Endothelial cell (in vitro differentiated cells): Measurements from ENCODE around the gene PTH2. TPM values are rescaled to one million over a fixed set of nuclear protein-coding genes. Genes with fewer than 3 reads are reported as not detected.

Source experiments
- DNase-seq: peaks from one replicate; pipeline ENCODE4 v3.0.0; 2021; ENCODE audit warnings: low spot score
- H3K27ac Mint-ChIP-seq: one replicate; pipeline ENCODE4 v1.8.0; 2021; ENCODE audit warnings: mixed read lengths, inconsistent platforms; ENCODE audit not compliant: unreplicated experiment
- H3K27me3 Mint-ChIP-seq: one replicate; pipeline ENCODE4 v1.8.0; 2021; ENCODE audit warnings: mild to moderate bottlenecking, moderate library complexity, mixed read lengths, inconsistent platforms; ENCODE audit not compliant: unreplicated experiment
- H3K36me3 Mint-ChIP-seq: one replicate; pipeline ENCODE4 v1.8.0; 2021; ENCODE audit warnings: mild to moderate bottlenecking, low read depth, mixed read lengths, inconsistent platforms; ENCODE audit not compliant: unreplicated experiment
- H3K4me1 Mint-ChIP-seq: one replicate; pipeline ENCODE4 v1.8.0; 2021; ENCODE audit warnings: mild to moderate bottlenecking, mixed read lengths, inconsistent platforms; ENCODE audit not compliant: unreplicated experiment
- H3K4me3 Mint-ChIP-seq: one replicate; pipeline ENCODE4 v1.8.0; 2021; ENCODE audit warnings: mild to moderate bottlenecking, mixed read lengths, inconsistent platforms; ENCODE audit not compliant: unreplicated experiment
- H3K9me3 Mint-ChIP-seq: one replicate; pipeline ENCODE4 v1.8.0; 2021; ENCODE audit warnings: mixed read lengths, inconsistent platforms; ENCODE audit not compliant: unreplicated experiment
- total RNA-seq: library from RNA; stranded (reverse); fragmentation: NEBNext Ultra II Directional; extraction: Animal tissue kit (Norgen Biotek cat#: 25700); gene quantifications from one replicate; pipeline ENCODE4 v1.2.1, GENCODE V29; 2021; ENCODE audit not compliant: unreplicated experiment
- TF ChIP-seq, protein P1 (sequence below): fragments of 200-600 bp; sonication (generic); IDR thresholded peaks from one replicate; pipeline ENCODE4 v1.5.0; 2021; ENCODE audit warnings: antibody characterized with exemption; ENCODE audit not compliant: unreplicated experiment

PTH2 gene
- total RNA-seq, 1 donor from 2014 or later = not detected

- Mint-ChIP-seq H3K36me3 (peaks cover 8% of the 10 kb centered on the region), H3K27me3 (peaks cover 56% of the 10 kb centered on the region), H3K27ac (peak overlapping the region; percentile 74), H3K4me3 (no peak overlapping the region), H3K4me1 (peaks cover under 1% of the 10 kb centered on the region), H3K9me3 (no peaks in the 10 kb centered on the region)
- TF ChIP-seq, protein P1, sequence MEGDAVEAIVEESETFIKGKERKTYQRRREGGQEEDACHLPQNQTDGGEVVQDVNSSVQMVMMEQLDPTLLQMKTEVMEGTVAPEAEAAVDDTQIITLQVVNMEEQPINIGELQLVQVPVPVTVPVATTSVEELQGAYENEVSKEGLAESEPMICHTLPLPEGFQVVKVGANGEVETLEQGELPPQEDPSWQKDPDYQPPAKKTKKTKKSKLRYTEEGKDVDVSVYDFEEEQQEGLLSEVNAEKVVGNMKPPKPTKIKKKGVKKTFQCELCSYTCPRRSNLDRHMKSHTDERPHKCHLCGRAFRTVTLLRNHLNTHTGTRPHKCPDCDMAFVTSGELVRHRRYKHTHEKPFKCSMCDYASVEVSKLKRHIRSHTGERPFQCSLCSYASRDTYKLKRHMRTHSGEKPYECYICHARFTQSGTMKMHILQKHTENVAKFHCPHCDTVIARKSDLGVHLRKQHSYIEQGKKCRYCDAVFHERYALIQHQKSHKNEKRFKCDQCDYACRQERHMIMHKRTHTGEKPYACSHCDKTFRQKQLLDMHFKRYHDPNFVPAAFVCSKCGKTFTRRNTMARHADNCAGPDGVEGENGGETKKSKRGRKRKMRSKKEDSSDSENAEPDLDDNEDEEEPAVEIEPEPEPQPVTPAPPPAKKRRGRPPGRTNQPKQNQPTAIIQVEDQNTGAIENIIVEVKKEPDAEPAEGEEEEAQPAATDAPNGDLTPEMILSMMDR = no peak
- DNase-seq = no peak
Observed at GRCh38 chr19:49435670-49436069, 12.4 kb upstream of the PTH2 start.

DNA sequence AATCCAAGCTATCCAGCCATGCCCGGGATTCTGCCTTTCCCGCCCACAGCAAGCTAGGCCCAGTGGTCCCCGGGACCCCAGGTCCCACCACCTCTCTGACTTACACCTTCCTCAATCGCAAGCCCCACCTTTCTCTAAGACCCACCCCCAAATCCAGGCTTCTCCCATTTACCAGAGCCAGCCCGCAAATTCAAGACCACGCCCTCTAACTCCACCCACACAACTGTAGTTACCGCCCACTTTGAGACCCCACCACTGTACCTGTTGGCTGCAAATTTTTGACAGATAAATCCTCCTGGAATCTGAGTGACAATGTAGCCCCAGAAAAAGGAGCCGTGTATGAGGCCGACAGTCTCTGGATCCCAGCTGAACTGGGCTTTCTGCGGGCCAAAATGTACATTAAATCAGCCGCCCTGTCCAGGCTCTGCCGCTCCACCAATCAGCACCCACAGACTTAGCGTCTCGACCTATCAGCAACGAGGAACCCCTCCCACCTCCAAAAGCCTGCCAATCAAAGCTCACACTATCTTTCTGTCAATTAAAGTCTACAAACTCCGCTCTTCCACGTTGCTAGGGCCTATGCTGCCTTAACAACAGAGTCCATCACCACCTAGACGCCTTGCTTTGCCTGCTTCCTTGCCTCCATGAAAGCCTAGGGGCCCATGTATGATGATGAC is 11.8 kb upstream of the PTH2 start:
- no peaks in the 10 kb centered on the region for H3K9me3 Mint-ChIP-seq
- DNase-seq = no peak
- peaks cover 10% of the 10 kb centered on the region for H3K36me3 Mint-ChIP-seq
- H3K4me1 Mint-ChIP-seq = no peaks in the 10 kb centered on the region
- no peak overlapping the region for H3K4me3 Mint-ChIP-seq
- peaks cover 53% of the 10 kb centered on the region for H3K27me3 Mint-ChIP-seq
- TF ChIP-seq, protein P1 = no peak
- peak overlapping the region; percentile 74 for H3K27ac Mint-ChIP-seq

DNA sequence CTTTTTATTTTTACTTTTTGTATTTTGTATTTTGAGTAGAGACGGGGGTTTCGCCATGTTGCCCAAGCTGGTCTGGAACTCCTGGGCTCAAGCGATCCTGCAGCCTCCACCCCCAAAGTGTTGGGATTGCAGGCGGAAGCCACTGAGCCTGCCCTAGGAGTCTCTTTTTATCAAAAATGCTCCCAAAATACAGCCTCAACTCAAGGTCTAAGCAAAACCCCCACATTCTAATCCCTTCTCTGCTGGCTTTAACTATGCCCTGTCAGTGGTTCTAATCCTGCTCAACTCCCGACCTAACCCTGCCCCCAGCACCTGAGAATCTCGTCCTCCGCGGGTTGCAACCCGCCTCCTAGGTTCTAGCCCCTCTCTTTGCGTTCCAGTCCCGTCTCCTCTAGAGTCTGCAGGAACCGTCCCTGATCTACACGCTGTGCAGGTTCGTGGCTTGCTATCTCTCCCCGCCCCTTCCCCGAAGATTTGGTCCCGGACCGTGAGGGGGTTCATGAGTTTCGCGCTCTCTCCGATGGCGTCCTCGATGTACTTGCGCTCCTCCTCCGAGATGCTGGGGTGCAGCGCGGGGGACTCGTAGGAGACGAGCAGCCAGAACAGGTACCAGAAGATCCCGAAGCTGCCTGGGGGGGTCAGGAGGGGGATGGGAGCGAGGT is 10.1 kb upstream of the PTH2 start:
- H3K9me3 Mint-ChIP-seq = no peaks in the 10 kb centered on the region
- H3K4me3 Mint-ChIP-seq = no peak overlapping the region
- TF ChIP-seq, protein P1 = no peak
- peaks cover 15% of the 10 kb centered on the region for H3K36me3 Mint-ChIP-seq
- DNase-seq = no peak
- H3K27me3 Mint-ChIP-seq = peaks cover 47% of the 10 kb centered on the region
- no peaks in the 10 kb centered on the region for H3K4me1 Mint-ChIP-seq
- no peak overlapping the region for H3K27ac Mint-ChIP-seq

GRCh38 chr19:49432141-49433073 is 9.2 kb upstream of the PTH2 start:
- no peaks in the 10 kb centered on the region for H3K4me1 Mint-ChIP-seq
- peaks cover 15% of the 10 kb centered on the region for H3K36me3 Mint-ChIP-seq
- no peak overlapping the region for H3K27ac Mint-ChIP-seq
- TF ChIP-seq, protein P1 = no peak
- no peak overlapping the region for H3K4me3 Mint-ChIP-seq
- H3K9me3 Mint-ChIP-seq = no peaks in the 10 kb centered on the region
- peaks cover 41% of the 10 kb centered on the region for H3K27me3 Mint-ChIP-seq
- DNase-seq = no peak
